Effector CD4-positive, alpha-beta T cell (primary cell): Measurements from ENCODE around the gene CCDC24.

ENCODE experiments used
- DNase-seq: peaks from one replicate; pipeline ENCODE4 v3.0.0-alpha.2; 2020

CCDC24 gene

DNA sequence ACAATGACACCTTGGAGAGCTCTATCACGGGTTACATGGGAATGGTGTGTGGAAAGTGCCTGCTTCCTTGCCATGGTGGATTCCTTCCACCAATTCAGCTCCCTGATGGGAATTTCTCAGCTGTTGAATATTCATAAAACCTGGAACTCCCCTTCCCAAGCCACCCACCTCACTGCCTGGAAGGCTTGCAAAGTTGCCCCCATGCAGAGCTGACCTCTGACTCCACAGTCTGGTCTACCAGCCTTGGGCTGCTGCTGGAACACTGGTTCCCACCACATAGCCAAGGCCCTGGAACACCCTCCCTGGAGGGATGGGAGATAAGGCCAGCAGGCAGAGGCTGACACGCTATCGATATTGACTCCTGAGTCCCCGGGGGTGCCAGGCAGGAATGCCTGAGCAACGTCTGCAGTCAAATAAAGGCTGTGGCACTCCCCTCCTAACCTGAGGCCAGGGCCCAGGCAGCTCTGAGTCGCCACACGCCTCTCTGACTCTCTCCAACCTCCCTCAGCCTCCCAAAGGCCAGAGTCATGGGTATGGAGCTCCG, 8.8 kb downstream of the CCDC24 start:
- no peak for DNase-seq

DNA sequence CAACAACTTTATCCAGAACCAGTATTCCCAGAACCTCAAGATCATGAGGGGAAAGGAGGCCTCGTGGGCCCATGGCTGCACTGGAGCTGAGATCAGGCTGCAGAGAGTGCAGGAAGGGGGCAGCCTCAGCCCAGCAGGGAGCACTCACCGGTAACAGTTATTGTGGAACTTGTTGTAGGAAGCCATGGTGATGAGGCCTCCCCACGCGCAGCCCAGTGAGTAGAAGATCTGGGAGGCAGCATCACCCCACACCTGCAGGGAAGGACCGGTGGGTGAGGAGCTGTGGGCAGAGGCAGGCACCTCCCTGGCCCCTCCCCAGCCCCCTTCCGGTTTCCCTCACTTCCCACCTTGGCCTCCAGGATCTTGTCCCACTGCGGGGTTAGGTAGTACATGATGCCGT, 10.8 kb downstream of the CCDC24 start:
- no peak for DNase-seq

DNA sequence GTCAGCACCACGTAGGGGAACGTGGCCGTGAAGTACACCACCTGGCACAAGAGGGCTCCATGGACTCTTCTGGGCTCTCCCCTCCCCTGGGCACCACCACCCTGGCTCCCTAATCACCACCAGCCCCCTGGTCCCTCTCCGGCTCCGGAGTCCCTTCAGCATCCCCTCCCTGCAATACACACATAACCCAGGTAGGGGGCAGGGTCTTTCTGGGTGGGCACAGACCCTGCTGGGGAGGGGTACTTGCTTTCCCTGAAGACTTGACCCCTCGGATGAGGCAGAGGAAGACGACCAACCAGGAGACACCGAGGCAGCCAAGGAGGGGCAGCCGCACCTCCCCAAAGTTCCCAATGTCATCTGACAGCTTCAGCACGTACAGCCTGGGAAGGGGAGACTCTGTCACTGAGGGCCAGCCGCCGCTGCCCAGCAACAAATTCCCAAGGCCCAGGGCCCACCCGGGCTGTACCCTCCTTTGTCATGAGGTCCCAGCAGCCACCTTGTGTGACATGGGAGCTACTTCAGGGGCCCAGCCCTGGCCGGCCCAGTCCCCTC, 11.3 kb downstream of the CCDC24 start:
- DNase-seq: no peak

DNA sequence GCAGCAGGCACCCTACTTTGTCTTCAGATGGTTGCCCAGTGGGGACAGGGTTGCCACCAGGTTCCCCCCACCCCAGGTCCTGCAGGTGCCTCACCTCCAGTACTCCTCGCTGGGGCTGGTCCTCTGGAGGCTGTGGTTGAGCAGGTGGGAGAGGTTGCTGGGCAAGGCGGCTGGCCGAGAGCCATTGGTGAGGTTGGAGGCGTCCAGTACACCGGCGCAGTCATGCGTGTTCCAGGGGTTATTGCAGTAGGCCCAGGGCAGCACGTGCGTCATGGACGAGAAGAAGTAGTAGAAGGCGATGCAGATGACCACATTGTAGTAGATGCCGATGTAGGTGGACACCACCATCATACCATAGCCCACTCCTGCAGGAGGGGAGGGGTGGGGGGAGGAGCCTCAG, 16.9 kb downstream of the CCDC24 start:
- no peak for DNase-seq

DNA sequence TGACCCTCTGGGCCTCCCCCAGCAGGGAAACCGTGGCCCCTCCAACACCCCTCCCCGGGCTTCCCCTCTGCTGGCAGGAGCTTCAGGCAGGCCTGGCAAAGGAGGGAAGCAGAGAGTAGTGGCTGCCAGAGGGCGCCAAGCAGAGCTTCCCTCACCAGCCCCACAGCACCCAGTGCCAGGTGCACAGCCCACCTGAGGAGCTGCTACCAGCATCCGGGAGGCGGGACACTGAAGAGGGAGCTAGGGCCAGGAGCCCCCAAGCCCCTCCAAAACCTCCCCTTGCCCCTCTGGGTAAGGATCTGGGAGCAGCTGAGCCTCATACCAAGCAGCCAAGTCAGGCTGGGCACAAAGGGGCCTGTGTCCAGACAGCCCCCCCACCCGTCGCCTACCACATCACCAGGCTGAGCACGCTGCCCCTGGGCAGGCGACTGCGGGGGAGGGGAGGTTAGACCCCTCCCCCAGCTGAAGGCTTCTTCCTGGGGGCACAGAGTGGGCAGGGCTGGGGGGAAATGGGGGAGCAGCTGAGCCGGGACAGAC, 19.6 kb downstream of the CCDC24 start:
- DNase-seq: no peak

GRCh38 chr1:44012404-44012803, 21.0 kb downstream of the CCDC24 start:
- no peak for DNase-seq

DNA sequence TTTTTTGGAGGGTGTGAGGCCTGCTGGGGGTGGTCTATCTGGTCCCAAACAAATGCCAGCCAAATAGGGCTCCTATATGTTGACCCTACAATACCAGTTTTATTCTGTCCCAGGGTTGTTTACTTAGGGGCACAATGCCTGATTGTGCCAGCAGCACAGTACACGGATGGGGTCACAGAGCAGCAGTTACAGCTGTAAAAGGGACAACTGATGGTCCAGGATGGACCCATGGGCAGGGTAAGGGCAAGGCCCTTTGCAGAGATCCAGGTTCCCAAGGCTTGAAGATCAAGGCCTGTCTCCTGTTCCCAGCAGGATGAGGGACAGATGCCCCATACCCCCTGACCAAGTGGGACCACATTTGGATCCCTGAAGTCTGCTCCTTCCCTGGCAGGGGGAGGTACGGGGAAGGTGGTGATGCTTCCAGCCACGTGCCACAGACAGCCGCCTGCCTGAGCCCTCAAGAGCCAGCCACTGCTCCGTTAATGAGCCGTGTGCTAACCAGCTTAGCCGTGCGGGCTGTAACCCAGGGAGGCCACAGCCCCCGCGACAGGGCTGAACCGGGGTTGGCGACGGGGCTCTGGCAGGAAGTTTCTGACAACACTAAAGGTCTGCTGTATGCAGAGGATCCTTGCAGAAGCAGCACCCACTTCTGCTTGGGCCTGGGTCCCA, 21.7 kb downstream of the CCDC24 start:
- DNase-seq: no peak

DNA sequence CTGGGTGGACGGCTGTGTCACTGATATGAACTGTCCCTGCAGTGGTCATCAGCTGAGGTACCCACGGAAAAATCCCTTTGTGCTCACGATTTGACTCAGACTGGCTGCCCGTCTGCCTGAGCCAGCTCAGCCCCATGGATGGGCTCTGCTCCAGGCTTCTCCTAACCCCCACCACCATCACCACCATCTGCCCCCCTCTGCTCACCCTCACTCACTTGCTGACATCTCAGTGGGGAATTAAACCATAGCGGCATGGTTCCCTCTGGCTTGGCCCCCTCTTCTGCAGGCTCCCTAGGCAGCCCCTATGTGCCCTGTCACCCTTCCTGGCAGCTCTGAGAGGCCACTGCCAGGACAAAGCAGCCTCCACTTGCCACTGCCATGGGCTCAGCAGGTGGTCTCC, 22.6 kb downstream of the CCDC24 start:
- DNase-seq: no peak

DNA sequence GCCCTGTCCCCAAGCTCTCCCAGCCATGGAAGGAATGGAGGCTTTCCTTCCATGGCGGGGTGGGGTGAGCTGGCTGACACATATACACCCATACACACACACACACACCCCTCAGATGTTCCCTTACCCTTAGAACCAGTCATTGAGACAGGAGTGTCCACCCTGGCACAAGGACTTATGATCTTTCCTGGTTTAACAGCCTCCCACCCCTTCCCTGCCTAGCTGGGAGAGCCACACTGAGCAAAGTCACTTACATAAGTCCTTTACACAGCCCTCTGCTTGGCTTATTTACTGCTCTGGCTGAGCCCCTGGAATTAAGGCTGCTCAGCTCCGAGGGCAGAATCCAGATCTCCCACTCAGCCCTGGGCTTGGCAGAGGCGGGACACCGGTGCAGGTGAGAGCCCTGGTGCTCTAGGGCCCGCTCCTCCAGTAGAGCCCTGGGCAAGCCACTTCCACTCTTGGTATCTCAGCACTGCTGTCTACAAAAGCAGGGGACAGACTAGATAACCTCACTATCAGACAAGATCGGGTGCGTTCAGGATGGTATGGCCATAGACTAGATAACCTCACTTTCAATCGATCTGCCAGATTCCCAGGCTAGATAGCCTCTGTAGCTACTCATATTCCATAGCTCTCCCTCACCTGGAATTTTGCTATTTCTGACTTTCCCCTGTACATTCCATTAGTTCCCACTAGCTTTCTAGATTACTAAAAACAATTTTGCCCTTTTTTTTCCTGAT, 23.1 kb downstream of the CCDC24 start:
- no peak for DNase-seq

GRCh38 chr1:44015206-44015605, 23.8 kb downstream of the CCDC24 start:
- DNase-seq: no peak

DNA sequence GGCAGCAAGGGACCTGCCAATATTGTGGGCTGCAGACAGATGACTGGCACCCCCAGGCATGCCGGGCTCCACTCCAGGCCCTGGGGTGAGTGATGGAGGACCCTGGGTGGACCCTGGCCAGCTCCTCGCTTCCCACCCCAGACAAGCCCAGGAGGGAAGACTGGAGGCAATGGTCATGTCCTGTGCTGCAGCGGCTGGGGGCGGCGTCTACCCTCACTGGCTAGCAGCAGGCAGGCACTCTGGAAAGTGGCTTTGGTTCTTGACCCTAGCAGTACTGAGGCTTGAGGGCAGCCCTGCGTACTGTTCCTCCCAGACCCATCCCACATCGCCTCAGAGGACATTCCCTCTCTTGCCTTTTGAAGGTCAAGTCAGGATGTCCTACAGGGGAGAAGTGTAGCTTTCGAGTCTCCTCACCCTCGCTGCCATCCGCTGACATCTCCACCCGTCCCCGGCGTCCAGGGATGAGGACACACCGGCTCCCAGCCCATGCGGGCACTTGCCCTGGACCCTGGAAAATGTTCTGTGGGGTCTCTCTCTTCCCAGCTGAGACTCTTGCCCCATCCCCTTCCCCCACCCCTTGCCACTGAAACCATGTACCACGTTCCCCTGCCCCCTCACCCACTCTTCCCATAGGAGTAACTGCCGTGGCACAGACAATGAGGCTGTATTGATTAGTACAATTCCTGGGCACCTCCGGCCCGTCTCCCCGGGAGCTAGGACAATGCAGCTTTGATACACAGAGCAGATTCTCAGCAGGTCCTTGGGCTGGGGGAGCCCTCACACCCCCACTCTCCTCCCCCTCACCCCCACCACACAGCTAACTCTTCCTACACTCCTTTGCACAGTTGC, 24.9 kb downstream of the CCDC24 start:
- DNase-seq: no peak

GRCh38 chr1:44016890-44017400, 25.5 kb downstream of the CCDC24 start:
- no peak for DNase-seq

DNA sequence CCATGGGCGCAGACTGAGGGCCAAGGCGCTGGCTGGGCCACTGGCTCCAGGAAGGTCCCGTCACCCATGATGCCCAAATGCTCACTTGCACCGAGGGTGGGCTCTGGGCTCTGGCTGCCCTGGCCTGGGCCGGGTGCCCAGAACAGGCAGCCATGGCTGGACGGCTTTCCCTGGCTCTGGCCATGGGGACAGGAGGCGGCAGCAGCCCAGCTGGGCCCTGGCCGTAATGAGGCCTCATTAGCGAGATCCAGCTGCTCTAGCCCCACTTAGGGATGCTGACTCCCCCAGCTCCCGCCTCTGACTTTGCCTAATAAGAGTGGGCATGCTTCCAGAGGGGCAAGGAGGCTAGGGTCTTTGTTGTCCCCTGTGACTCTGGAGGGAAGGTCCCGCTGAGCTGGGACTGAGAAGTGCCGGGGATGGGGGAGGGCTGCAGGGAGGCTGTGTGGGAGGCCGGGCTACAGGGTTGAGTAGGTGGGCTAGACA, 28.1 kb downstream of the CCDC24 start:
- no peak for DNase-seq

- no peak for DNase-seq
Measured at GRCh38 chr1:44020464-44020863, 29.1 kb downstream of the CCDC24 start.

DNA sequence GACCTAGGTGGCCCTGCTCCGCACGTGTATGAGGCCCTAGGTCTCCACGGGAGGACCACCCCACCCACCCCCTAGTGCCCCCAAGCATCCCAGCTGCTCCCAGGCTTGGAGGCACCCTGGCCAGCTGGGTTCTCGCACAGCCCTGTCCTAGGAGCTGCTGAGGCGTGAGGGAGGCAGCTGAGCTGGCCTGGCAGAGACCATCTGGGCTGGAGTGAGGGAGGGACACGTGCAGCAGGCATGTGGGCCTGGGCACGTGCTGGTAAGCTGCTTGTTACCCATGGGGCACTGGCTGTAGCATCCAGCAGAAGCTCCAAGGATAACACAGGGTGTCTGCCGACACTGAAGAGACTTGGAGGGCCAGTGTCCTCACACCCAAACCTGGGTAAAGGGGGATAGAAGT, 29.8 kb downstream of the CCDC24 start:
- no peak for DNase-seq

DNA sequence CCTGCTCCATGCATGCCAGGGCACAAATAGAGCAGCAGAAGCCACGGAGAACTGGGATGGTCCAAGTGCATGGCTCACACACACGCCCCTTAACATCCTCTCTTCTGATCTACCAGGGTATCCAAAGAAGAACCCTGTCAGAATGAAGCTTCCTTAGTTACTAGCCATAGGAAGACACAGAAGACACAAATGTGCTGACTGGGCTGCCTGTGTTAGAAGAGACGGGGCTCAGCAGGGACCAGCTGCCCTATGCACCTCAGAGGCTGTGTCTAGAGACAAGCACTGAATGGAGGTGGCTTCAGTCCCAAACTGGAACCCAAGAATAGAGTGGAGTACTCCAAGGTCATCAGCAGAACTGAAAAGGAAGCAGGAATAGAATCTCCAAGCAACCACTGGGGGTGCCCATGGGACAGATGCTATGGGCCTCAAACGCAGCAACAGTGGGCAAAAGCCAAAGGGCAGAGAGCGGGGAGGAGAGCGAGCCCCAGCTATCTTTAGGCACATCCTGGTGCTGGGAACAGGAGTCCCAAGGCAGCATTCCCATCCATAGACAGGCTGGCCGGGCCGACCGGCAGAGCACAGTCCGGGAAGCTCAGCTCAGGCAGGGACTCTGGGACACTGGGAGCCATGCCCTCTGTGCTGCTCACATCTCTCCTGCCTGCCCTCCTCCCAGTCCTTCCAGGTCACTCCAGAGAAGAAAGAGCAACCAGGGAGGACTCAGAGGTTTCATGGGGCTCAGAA, 30.4 kb downstream of the CCDC24 start:
- DNase-seq: no peak

GRCh38 chr1:44024031-44024902, 32.9 kb downstream of the CCDC24 start:
- no peak for DNase-seq

DNA sequence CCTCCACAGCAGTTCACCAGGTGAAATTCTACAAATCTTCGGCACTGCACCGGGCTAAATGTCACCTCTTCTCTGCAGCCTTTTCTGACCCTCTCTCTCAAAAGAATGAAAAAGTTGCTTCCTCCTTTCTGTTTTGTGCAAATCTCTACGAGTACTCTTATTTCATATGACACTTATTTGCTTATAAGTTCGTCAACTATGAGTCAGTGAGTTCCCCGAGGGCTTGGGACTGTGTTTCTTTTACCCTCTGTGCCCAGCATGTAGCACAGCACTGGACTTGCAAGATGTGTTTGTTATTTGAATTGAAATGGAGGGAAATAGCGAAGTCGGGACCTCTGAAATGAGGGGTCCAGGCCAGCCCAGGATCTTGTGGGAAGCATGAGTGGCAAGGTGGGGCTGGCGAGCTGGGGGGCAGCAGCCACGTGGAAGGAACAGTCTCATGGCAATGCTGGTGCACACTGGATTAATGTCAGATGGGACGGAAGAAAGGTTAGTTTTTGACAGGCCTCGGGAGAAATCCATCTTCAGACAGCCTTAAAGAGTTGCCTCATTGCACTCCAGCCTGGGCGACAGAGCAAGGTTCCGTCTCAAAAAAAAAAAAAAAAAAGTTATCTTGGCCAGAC, 33.6 kb downstream of the CCDC24 start:
- DNase-seq: no peak

DNA sequence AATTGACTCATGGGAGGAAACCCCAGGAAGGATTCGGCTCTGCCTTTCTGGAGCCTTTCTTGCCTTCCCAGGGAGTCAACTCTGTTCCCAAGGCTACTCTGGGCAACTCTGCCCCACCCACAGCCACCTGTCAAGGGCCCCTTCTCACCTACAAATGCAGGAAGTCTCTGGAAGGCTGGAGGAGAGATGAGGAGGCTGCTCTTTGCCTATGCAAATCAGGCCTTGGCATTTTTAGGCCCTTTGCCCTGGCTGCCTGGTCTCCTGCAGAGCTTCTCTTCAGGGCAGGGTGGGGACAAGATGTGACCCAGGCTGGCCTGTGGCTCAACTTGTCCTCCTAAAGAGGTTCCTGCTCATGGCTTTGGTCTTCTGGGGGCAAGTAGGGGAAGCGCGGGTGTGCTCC, 34.4 kb downstream of the CCDC24 start:
- no peak for DNase-seq

GRCh38 chr1:44027320-44027719, 35.9 kb downstream of the CCDC24 start:
- DNase-seq: no peak
